HG02588 (cell line): ENCODE data around the gene LIPT2.

Experiments used
- ATAC-seq: cut with Tn5 transposase; IDR thresholded peaks from one replicate; pipeline ENCODE4 v1.9.1; 2021; ENCODE audit warnings: mild to moderate bottlenecking, moderate library complexity; ENCODE audit not compliant: unreplicated experiment

LIPT2 gene

GRCh38 chr11:74504100-74504691 lies 10.7 kb upstream of the LIPT2 start:
- no peak for ATAC-seq

GRCh38 chr11:74494916-74495315 lies 1.4 kb upstream of the LIPT2 start:
- ATAC-seq = no peak

DNA sequence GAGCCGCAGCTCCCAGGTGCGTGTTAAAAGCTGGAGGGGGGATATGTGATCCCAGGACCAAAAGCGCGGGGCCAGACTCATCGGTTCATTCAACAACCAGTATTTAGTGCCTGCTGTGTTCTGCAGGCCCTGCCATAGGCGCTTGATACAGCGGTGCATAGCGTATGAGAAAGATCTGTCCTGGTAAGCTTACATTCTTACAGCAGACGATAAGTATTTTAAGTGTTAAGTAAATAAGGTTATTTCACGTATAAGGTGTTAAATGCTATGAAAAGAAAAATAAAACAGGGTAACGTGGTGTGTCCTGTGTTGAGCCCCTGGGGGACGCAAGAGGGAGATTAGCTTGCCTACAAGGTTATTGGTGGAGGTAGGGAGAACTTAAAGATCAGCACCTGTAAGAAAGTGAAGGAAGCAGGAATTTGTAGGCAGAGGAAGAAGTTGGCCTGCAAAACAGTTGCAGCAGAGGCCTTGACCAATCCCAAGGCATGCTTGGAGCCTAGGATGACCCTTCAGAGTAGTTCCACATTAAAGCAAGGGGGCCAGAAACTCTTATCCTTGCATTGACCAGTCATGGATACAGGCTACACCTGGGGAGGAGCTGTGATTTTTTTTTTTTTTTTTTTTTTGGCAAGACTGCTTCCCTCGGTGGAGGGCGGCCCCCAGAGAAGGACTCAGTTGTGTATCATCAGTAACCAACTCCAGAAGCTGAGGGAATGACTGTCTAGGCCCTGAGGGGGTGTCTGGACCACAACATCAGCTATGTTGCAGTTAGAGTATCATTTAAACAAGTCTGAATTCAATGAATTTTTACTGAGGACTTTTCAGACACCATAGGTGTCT lies 487 bp upstream of the LIPT2 start:
- no peak for ATAC-seq

- no peak for ATAC-seq
Observed at GRCh38 chr11:74492084-74492483, 1.4 kb downstream of the LIPT2 start.

DNA sequence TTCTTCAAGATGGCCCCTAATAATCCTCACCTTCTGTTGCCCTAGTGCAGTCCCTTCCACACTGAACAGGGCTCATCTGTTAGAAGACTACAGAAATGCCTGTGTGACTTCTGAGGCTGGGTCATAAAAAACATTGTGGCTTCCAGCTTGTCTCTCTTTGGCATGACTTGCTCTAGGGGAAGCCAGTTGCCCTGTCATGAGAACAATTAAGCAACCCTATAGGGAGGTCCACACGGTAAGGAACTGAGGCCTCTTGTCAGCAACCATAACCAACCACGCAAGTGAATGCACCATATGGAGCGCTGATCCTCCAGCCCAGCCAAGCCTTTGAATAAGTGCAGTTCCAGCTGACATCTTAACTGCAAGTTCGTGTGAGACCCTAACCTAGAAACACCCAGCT lies 2.6 kb downstream of the LIPT2 start:
- no peak for ATAC-seq

GRCh38 chr11:74487875-74488274 lies 5.6 kb downstream of the LIPT2 start:
- ATAC-seq = no peak

GRCh38 chr11:74485868-74486267 lies 7.7 kb downstream of the LIPT2 start:
- ATAC-seq = no peak

DNA sequence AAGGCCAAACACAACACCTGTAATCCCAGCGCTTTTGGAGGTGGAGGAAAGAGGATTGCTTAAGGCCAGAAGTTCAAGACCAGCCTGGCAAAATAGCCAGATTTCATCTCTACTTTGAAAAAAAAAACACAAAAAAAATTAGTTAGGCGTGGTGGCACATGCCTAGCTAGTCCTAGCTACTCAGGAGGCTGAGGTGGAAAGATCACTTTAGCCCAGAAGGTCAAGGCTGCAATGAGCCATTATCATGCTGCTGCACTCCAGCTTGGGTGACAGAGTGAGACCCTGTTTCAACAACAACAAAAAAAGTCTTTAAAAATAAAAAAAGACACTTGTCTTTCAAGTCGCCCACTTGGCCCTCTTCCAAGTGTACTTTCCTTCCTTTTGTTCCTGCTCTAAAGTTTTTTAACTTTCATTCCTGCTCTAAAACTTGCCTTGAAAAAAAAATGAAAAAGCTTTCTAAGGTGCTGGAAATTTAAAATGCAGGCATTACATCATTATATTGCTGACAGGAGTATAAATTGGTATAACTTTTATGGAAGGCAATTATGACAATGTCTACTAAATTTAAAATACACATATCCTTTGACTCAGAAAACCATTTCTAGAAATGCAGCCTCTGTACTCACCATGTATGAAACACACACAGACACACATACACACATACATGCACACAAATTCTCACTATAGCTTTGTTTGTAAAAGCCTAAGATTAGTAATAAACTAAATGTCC lies 12.7 kb downstream of the LIPT2 start:
- ATAC-seq = no peak

DNA sequence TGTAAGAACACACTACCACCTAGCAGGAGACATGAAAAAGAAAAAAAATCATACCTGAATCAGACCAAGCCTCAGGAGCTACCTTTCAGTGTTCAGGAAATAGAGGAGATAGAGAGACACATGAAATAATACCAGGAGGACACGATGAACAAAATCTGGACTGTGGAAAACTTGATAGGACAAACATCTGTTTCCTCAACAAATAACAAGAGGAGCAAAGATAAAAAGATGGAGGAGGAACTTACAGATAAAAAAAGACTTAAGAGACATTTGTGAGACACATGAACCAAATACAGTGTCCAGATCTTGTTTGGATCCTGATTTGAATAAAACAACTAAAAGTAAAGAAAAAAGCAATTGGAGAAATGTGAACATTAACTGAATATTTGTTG lies 13.8 kb downstream of the LIPT2 start:
- ATAC-seq = no peak

- ATAC-seq = no peak
Observed at GRCh38 chr11:74478877-74479731, 14.4 kb downstream of the LIPT2 start.

GRCh38 chr11:74476536-74476935 lies 17.0 kb downstream of the LIPT2 start:
- no peak for ATAC-seq

DNA sequence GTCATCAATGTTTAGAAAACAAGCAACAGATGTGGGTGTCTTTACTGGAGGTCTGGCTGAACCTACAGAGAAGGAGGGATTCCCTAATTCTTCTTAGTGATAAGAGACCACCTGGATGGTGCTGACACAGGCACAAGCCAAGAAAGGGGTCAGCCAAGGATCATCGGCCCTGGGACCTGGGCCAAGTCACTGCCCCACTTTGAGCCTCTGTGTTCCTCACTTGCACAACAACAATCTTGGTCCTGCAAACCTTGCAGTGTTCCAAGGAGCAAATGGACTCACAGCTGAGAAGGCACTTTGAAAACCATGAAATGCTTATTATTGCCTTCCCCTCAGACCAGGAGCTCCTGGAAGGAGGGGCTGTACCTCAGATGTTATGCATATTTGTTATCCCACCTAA lies 19.2 kb downstream of the LIPT2 start:
- no peak for ATAC-seq

GRCh38 chr11:74473382-74474173 lies 19.9 kb downstream of the LIPT2 start:
- ATAC-seq = no peak

DNA sequence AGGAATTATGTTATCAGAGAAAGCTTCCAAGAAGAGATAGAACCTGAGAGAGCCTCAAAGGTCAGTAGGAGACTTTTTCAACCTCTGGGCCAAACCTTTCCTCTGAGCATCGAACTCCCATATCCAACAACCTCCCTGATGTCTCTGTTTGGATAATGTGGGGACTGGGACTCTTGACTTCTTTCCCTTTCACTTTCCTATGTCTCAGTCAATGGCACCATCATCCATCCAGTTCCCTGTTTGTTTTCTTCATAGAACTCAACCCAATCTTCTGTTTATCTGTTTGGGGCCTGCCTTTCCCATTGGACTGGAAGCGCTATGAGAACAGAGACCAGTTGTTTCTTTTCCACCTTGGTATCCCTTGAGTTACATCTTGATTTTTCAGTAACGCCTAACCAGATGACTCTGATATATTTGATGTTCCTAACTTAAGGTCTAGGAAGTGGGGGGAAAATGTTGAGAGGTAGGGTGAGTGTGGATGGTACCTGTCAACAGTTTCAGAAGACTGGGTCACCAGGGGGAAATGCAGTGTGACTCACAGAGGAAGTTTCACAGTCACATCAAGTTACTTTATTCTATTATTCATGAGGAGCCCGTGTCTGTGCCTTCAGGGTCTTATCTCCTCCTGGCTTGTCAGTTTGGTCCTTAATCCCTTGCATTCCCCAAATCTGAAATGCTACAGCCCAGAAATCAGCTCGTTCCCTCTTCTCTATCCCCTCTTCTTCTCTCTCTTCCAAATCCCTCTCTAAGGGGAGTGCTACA lies 21.7 kb downstream of the LIPT2 start:
- no peak for ATAC-seq

GRCh38 chr11:74471037-74471436 lies 22.5 kb downstream of the LIPT2 start:
- ATAC-seq = no peak

- ATAC-seq = no peak
Observed at GRCh38 chr11:74470526-74470925, 23.0 kb downstream of the LIPT2 start.

DNA sequence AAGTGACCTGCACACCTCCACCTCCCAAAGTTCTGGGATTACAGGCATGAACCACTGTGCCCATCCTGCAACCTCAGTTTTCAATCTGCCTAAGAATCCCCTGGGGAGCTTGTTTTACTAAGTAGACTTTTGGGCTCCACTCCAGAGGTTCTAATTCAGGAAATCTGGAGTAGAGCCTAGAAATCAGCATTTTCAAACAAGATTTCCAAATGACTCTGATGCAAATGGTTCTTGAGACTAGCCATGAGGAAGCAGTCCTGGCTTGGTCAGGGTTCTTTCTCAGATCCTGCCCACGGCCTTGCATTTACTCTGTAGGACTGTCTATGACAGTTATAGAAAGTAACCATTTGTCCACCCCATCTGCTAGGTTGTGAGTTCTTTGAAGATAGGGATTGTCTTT lies 24.6 kb downstream of the LIPT2 start:
- no peak for ATAC-seq

DNA sequence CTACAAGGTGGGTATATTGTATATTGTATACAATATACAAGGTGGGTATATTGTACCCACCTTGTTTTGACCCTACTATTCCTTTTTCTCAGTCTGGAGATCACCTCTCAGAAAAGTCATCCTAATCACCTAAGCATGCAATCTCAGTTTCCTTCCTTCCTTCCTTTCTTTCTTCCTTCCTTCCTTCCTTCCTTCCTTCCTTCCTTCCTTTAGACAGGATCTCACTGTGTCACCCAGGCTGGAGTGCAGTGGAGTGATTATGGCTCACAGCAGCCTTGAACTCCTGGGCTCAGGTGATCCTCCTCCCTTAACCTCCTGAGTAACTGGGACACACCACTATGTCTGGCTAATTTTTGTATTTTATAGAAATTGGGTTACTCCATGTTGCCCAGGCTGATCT lies 25.0 kb downstream of the LIPT2 start:
- no peak for ATAC-seq

DNA sequence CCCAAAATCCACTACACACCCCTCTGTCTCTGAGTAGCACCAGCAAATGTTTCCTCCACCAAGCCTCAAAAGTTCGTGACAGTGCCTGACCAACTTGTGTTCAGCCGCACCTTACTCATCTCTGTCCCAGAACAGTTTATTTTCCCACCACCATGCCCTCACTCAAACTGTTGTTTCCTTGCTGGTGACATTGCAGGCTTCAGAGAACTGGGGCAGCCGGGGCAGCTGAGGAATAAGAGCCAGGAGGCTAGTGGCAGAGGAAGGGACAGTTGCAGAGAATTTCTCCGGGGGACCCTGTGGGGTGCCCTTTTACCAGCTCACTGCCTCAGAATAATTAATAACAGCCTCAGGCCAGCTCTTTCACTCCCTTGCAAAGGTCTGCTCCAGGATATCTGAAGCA lies 25.5 kb downstream of the LIPT2 start:
- no peak for ATAC-seq
